ENCODE results near the gene PODXL2. TPM values are rescaled to one million over a fixed set of nuclear protein-coding genes. Genes with fewer than 3 reads are reported as not detected.

Gene PODXL2
- total RNA-seq, 2 experiments from 2014 or later, result 4.0 to 4.2 TPM

GRCh38 chr3:127585163-127585812 is 43.7 kb upstream of the PODXL2 start:
- Mint-ChIP-seq H3K27ac (peak overlapping the region; percentile 38), H3K4me3 (peak overlapping the region; percentile 62), H3K4me1 (ENCODE audit: low read depth) (peaks cover 54% of the 10 kb centered on the region), H3K36me3 (ENCODE audit: low read depth) (no peaks in the 10 kb centered on the region), H3K9me3 (no peaks in the 10 kb centered on the region), H3K27me3 (no peaks in the 10 kb centered on the region)
- Histone ChIP-seq H3K27me3 (ENCODE audit: control insufficient read depth in 1 of 2, insufficient read depth in 2 of 2, low read length in 2 of 2) (no peaks in the 10 kb centered on the region), H3K9me3 (ENCODE audit: control insufficient read depth in 1 of 2, insufficient read depth in 1 of 2, low read length in 2 of 2) (no peaks in the 10 kb centered on the region), H3K36me3 (ENCODE audit: insufficient read depth, low read length) (peaks cover 2% of the 10 kb centered on the region), H3K4me3 (ENCODE audit: low read length) (no peak overlapping the region), H3K4me1 (ENCODE audit: insufficient read depth, low read length) (peaks cover 34% of the 10 kb centered on the region), H3K27ac (ENCODE audit: low read depth in 1 of 2, low read length in 2 of 2) (no peak overlapping the region)
- ChIA-PET CTCF (interaction anchor here (1.7 kb wide), 1 partner anchor 10 kb away, joined by 6 read pairs; no protein-coding TSS in a partner anchor), POLR2A (interaction anchor here (1.3 kb wide), 1 partner anchor 10 kb away, joined by 3 read pairs; no protein-coding TSS in a partner anchor)
- intact Hi-C loops (cut with DNase I, micrococcal nuclease), result no loop called here
- no peak for TF ChIP-seq CTCF (IDR thresholded peaks at IDR 0.05)
- ATAC-seq (ENCODE audit: poor library complexity), result no peak
- DNase-seq, result no peak

DNA sequence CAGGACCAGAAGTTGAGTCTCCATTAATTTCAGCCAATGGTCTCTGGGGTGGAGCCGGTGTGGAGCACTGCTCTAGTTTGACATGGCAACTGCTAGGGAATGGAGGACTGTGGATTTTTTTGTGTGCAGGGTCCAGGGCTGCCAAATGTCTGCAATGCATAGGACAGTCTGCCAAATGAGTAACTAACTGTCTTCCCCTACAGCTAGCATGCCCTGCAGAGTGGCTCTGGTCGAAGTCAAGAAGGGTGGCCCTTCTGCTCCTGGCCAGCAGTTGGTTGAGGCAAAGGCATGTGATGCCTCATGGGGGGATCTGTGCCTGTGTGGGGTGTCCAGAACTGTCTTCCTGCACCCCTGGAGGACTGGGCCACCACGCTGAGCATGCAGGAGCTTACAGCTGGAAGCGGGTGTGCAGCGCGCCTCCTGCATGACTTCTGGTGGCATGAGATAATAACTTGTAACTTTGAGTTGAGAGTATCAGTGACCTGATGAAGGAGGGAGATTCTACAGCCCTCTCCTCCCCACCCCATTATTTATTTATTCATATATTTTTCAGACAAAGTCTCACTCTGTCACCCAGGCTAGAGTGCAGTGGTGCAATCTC is 43.1 kb upstream of the PODXL2 start:
- Mint-ChIP-seq H3K4me3 (no peak overlapping the region), H3K27me3 (no peaks in the 10 kb centered on the region), H3K27ac (no peak overlapping the region), H3K36me3 (ENCODE audit: low read depth) (peaks cover 5% of the 10 kb centered on the region), H3K9me3 (no peaks in the 10 kb centered on the region), H3K4me1 (ENCODE audit: low read depth) (peaks cover 53% of the 10 kb centered on the region)
- no peak overlapping the region for H3K27ac ChIP-seq (ENCODE audit: low read depth in 1 of 2, low read length in 2 of 2)
- DNase-seq (no peak), ATAC-seq (ENCODE audit: poor library complexity) (no peak)
- H3K4me1 ChIP-seq (ENCODE audit: insufficient read depth, low read length), result peaks cover 29% of the 10 kb centered on the region
- intact Hi-C loops (cut with DNase I, micrococcal nuclease), result no loop called here
- no peaks in the 10 kb centered on the region for H3K27me3 ChIP-seq (ENCODE audit: control insufficient read depth in 1 of 2, insufficient read depth in 2 of 2, low read length in 2 of 2)
- H3K4me3 ChIP-seq (ENCODE audit: low read length), result no peak overlapping the region
- H3K36me3 ChIP-seq (ENCODE audit: insufficient read depth, low read length), result no peaks in the 10 kb centered on the region
- H3K9me3 ChIP-seq (ENCODE audit: control insufficient read depth in 1 of 2, insufficient read depth in 1 of 2, low read length in 2 of 2), result no peaks in the 10 kb centered on the region
- POLR2A ChIA-PET, result interaction anchor here (1.3 to 1.4 kb wide), 2 partner anchors 9 to 12 kb away, joined by 3 read pairs; no protein-coding TSS in a partner anchor
- CTCF ChIA-PET, result interaction anchor here (1.7 kb wide), 1 partner anchor 11 kb away, joined by 6 read pairs; no protein-coding TSS in a partner anchor
- TF ChIP-seq CTCF (IDR thresholded peaks at IDR 0.05), result no peak

DNA sequence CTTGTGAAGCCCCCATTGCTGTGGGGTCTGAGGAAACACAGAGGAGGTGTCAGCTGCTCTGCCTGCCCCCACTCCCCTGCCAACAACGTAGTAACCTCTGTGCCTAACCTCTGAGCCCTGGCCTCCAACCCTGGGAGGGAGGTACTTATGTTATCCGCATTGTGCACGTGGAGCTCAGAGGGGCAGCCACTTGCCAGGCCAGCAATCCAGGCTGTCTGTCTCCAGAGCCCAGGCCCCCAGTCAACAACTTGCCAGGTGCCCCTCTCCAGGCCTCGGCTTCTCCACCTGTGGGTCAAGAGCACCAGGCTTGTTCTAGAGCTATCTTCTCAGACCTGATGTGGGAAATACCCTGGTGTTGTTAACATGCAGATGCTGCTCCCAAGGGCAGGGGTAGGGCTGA is 41.1 kb upstream of the PODXL2 start:
- H3K27ac ChIP-seq (ENCODE audit: low read depth in 1 of 2, low read length in 2 of 2), result no peak overlapping the region
- no peak overlapping the region for H3K4me3 Mint-ChIP-seq

More for the DNA sequence above, 41.1 kb upstream of the PODXL2 start:
- intact Hi-C loops (cut with DNase I, micrococcal nuclease), result loop anchor here in 1 of 2 experiments (2.0 kb wide), 1 partner anchor 883 kb away; the partner anchor contains the start of gene CHCHD6
- Mint-ChIP-seq H3K36me3 (ENCODE audit: low read depth) (peaks cover 9% of the 10 kb centered on the region), H3K4me1 (ENCODE audit: low read depth) (peaks cover 58% of the 10 kb centered on the region), H3K9me3 (no peaks in the 10 kb centered on the region), H3K27me3 (no peaks in the 10 kb centered on the region), H3K27ac (no peak overlapping the region)
- ChIA-PET CTCF (interaction anchor here (0.7 to 1.3 kb wide), 3 partner anchors 11 to 13 kb away, joined by 3 to 7 read pairs (median 6); no protein-coding TSS in a partner anchor), POLR2A (no interaction called here)
- ATAC-seq (ENCODE audit: poor library complexity), result no peak
- H3K27me3 ChIP-seq (ENCODE audit: control insufficient read depth in 1 of 2, insufficient read depth in 2 of 2, low read length in 2 of 2), result no peaks in the 10 kb centered on the region
- peaks cover 36% of the 10 kb centered on the region for H3K4me1 ChIP-seq (ENCODE audit: insufficient read depth, low read length)
- DNase-seq, result no peak
- H3K9me3 ChIP-seq (ENCODE audit: control insufficient read depth in 1 of 2, insufficient read depth in 1 of 2, low read length in 2 of 2), result no peaks in the 10 kb centered on the region
- H3K36me3 ChIP-seq (ENCODE audit: insufficient read depth, low read length), result no peaks in the 10 kb centered on the region
- TF ChIP-seq CTCF (IDR thresholded peaks at IDR 0.05), result no peak
- no peak overlapping the region for H3K4me3 ChIP-seq (ENCODE audit: low read length)

Data from CD4-positive, alpha-beta T cell (primary cell).